ENCODE measurements around the gene TMEM256. TPM values are rescaled to one million over a fixed set of nuclear protein-coding genes. Genes with fewer than 3 reads are reported as not detected.

Gene TMEM256
- total RNA-seq, 1 donor from 2014 or later = 102 TPM

DNA sequence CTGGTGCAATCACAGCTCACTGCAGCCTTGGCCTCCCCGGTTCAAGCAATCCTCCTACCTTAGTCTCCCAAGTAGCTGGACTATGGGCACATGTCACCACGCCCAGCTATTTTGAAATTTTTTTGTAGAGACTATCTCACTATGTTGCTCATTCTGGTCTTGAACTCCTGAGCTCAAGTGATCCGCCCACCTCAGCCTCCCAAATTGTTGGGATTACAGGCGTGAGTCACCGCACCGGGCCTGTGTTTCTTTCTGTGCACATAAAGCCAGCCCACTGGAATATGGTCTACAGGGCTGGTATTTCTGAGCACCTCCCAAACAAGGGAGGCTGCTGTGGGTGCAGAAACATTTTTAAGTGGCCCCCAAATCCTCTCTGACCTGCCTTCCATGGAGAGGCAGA lies 40.6 kb downstream of the TMEM256 start:
- TF ChIP-seq, protein P1, sequence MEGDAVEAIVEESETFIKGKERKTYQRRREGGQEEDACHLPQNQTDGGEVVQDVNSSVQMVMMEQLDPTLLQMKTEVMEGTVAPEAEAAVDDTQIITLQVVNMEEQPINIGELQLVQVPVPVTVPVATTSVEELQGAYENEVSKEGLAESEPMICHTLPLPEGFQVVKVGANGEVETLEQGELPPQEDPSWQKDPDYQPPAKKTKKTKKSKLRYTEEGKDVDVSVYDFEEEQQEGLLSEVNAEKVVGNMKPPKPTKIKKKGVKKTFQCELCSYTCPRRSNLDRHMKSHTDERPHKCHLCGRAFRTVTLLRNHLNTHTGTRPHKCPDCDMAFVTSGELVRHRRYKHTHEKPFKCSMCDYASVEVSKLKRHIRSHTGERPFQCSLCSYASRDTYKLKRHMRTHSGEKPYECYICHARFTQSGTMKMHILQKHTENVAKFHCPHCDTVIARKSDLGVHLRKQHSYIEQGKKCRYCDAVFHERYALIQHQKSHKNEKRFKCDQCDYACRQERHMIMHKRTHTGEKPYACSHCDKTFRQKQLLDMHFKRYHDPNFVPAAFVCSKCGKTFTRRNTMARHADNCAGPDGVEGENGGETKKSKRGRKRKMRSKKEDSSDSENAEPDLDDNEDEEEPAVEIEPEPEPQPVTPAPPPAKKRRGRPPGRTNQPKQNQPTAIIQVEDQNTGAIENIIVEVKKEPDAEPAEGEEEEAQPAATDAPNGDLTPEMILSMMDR (IDR thresholded peaks at IDR 0.05; ENCODE audit: unreplicated experiment) = no peak
- no peak for DNase-seq (ENCODE audit: low spot score, unreplicated experiment)
- no peaks in the 10 kb centered on the region for H3K9me3 Mint-ChIP-seq (ENCODE audit: low read depth)
- no peak overlapping the region for H3K4me3 Mint-ChIP-seq (ENCODE audit: low read depth)
- no peaks in the 10 kb centered on the region for H3K36me3 Mint-ChIP-seq (ENCODE audit: insufficient read depth)
- H3K4me1 Mint-ChIP-seq (ENCODE audit: low read depth) = no peaks in the 10 kb centered on the region
- H3K27ac Mint-ChIP-seq = no peak overlapping the region
- H3K27me3 Mint-ChIP-seq = peaks cover 13% of the 10 kb centered on the region

DNA sequence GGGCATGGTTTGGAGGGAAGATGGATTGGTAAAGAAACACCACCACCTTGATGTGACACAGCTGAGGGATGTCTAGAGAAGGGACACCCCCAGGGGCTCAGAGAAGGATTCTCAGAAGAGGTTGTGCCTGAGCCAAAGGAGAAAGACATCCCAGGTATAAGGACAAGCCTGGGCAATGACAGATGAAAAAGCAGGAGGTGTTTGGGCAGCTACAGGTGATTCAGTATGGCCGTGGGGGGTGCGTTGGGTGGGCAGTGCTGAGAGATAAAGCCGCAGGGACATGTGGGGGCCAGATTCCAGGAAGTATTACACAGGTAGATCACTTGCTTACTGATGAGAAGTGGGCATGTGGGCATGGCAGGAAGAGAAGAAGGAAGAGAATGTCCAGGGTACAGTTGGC lies 42.0 kb downstream of the TMEM256 start:
- Mint-ChIP-seq H3K9me3 (ENCODE audit: low read depth) (no peaks in the 10 kb centered on the region), H3K4me1 (ENCODE audit: low read depth) (no peaks in the 10 kb centered on the region), H3K27me3 (peaks cover 14% of the 10 kb centered on the region), H3K27ac (no peak overlapping the region), H3K4me3 (ENCODE audit: low read depth) (no peak overlapping the region), H3K36me3 (ENCODE audit: insufficient read depth) (no peaks in the 10 kb centered on the region)
- no peak for DNase-seq (ENCODE audit: low spot score, unreplicated experiment)
- TF ChIP-seq, protein P1 (IDR thresholded peaks at IDR 0.05; ENCODE audit: unreplicated experiment) = no peak

DNA sequence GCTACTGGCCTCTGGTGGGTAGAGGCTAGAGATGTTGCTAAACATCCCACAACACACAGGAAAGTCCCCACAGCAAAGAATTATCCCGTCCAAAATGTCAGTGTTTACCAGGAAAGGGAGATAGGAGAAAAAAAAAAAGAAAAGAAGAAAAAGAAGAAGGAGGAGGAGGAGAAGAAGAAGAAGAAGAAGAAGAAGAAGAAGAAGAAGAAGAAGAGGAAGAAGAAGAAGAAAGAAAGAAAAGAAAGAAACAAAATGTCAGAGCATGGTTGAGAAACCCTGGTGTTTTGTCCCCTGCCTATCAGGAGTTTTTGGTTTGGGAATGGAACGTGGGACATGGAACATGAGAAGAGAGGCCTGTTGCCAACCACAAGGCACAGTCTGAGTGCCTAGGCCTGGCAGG lies 46.5 kb downstream of the TMEM256 start:
- TF ChIP-seq, protein P1 (IDR thresholded peaks at IDR 0.05; ENCODE audit: unreplicated experiment) = no peak
- H3K9me3 Mint-ChIP-seq (ENCODE audit: low read depth) = no peaks in the 10 kb centered on the region
- H3K4me1 Mint-ChIP-seq (ENCODE audit: low read depth) = peaks cover 9% of the 10 kb centered on the region
- no peaks in the 10 kb centered on the region for H3K36me3 Mint-ChIP-seq (ENCODE audit: insufficient read depth)
- H3K4me3 Mint-ChIP-seq (ENCODE audit: low read depth) = no peak overlapping the region
- no peak for DNase-seq (ENCODE audit: low spot score, unreplicated experiment)
- H3K27me3 Mint-ChIP-seq = peaks cover 11% of the 10 kb centered on the region
- no peak overlapping the region for H3K27ac Mint-ChIP-seq

DNA sequence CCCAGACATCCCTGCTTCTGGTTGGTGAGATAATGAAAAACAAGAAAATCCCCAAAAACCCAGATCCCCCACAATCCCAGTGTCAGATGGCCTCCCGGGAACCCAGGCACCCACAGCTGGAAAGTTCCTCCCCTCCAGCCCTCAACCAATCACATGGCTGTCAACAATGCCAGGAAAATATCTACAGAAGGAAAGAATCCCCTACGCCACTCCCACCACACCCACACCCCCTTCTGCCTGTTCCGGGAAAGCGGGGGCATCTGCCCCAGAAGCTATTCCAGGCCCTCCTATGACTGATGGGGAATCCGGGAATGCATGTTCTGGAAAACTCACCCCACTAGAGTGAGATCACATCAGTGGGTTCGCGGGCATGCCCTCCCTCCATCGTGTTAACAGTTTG lies 47.1 kb downstream of the TMEM256 start:
- Mint-ChIP-seq H3K4me1 (ENCODE audit: low read depth) (peaks cover 11% of the 10 kb centered on the region), H3K27me3 (peaks cover 8% of the 10 kb centered on the region), H3K36me3 (ENCODE audit: insufficient read depth) (no peaks in the 10 kb centered on the region), H3K4me3 (ENCODE audit: low read depth) (no peak overlapping the region), H3K9me3 (ENCODE audit: low read depth) (no peaks in the 10 kb centered on the region), H3K27ac (no peak overlapping the region)
- TF ChIP-seq, protein P1 (IDR thresholded peaks at IDR 0.05; ENCODE audit: unreplicated experiment) = no peak
- DNase-seq (ENCODE audit: low spot score, unreplicated experiment) = no peak

DNA sequence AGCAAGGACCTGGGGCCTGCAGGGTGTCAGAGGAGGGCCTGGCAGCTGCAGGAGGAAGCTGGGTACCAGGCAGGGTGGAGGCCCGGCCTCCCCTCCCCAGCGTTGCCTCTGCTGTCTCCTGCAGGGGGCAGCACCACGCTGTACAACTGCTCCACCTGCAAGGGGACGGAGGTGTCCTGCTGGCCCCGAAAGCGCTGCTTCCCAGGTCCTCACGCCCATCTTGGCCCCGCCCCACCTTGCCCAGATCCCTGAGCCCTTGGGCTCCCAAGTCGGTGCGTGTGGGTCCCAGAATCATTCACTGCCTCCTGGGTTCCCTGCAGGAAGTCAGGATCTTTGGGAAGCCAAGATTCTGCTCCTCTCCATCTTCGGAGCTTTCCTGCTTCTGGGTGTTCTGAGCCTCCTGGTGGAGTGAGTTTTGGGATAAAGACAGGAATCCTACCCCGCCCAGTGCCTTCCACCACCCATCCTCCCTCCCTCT lies 47.8 kb downstream of the TMEM256 start:
- Mint-ChIP-seq H3K27ac (no peak overlapping the region), H3K36me3 (ENCODE audit: insufficient read depth) (no peaks in the 10 kb centered on the region), H3K27me3 (peaks cover 7% of the 10 kb centered on the region), H3K9me3 (ENCODE audit: low read depth) (no peaks in the 10 kb centered on the region), H3K4me3 (ENCODE audit: low read depth) (no peak overlapping the region), H3K4me1 (ENCODE audit: low read depth) (peaks cover 14% of the 10 kb centered on the region)
- DNase-seq (ENCODE audit: low spot score, unreplicated experiment) = peak; percentile 75
- TF ChIP-seq, protein P1 (IDR thresholded peaks at IDR 0.05; ENCODE audit: unreplicated experiment) = peak; percentile 89
